HepG2 (cell line): ENCODE measurements around the gene PSMG4. TPM values are rescaled to one million over a fixed set of nuclear protein-coding genes. Genes with fewer than 3 reads are reported as not detected.

Experiments
- ATAC-seq: fragments of 200-7000 bp; cut with Tn5 transposase; 3 replicates; pipeline ENCODE4 v1.9.1; 2020; ENCODE audit warnings: mild to moderate bottlenecking, moderate library complexity
- BruUV-seq: library from RNA; stranded (reverse); fragments of 400-500 nt; replicated peaks from 2 replicates; lab custom pipeline; 2021; lab: Mats Ljungman, UMichigan
- CTCF ChIA-PET: fragments of 300-600 bp; formaldehyde crosslinking; extraction: SDS; loops from one replicate; lab custom pipeline; 2021; ENCODE audit warnings: low total read pairs, inconsistent platforms, low intra/inter-chr PET ratio; lab: Yijun Ruan, JAX
- POLR2A ChIA-PET: fragments of 350-600 bp; sonication (Branson Sonifier 250); formaldehyde crosslinking; loops from one replicate; lab custom pipeline; 2020; ENCODE audit warnings: antibody characterized with exemption, inconsistent platforms; lab: Yijun Ruan, JAX
- DNase-seq: peaks from one replicate; pipeline ENCODE4 v3.0.0-alpha.2; 2015; ENCODE audit warnings: low spot score
- FAIRE-seq: peaks from 3 replicates; lab custom pipeline; 2011; peaks lifted over from hg19 to GRCh38; lab: Jason Lieb, UNC
- H2AFZ ChIP-seq: one replicate; pipeline ENCODE4 v1.6.1; 2011; ENCODE audit warnings: low read length, inconsistent platforms
- H3K27ac ChIP-seq: fragments of 300-600 bp; 3 replicates; pipeline ENCODE4 v1.8.0; 2011; ENCODE audit warnings: mixed run types, mild to moderate bottlenecking, mixed read lengths, low read length, inconsistent platforms; ENCODE audit not compliant: insufficient read depth; ENCODE audit errors: extremely low read length
- H3K27me3 ChIP-seq, 2 experiments: fragments of 200-600 bp in 1 of 2; 2 replicates in 1 of 2; 3 replicates in 1 of 2; pipeline versions ENCODE4 v1.6.0 to v1.8.0; 2011; ENCODE audit warnings: low read length in 2 of 2, mild to moderate bottlenecking in 2 of 2, moderate library complexity in 2 of 2, inconsistent platforms in 1 of 2; ENCODE audit not compliant: insufficient read depth in 2 of 2, control insufficient read depth in 1 of 2
- H3K36me3 ChIP-seq, 2 experiments: fragments of 200-600 bp in 1 of 2; replicated peaks in 1 of 2; 2 replicates in 1 of 2; 3 replicates in 1 of 2; pipeline versions ENCODE4 v1.5.1 to v1.8.0; 2011; ENCODE audit warnings: low read length in 2 of 2, inconsistent platforms in 1 of 2; ENCODE audit not compliant: insufficient read depth in 2 of 2, control insufficient read depth in 1 of 2
- H3K4me1 ChIP-seq: 2 replicates; pipeline ENCODE4 v1.5.1; 2012; ENCODE audit warnings: low read length, inconsistent platforms; ENCODE audit not compliant: insufficient read depth
- H3K4me2 ChIP-seq: 2 replicates; pipeline ENCODE4 v1.6.0; 2011; ENCODE audit warnings: low read depth, low read length, inconsistent platforms
- H3K4me3 ChIP-seq, 3 experiments: fragments of 200-600 bp in 1 of 3; sonication (generic), shearing (Covaris generic) in 1 of 3; replicated peaks in 1 of 3; 2 replicates each; pipeline ENCODE4 v1.5.1; 2011 to 2016; ENCODE audit warnings: low read length in 3 of 3, inconsistent platforms in 2 of 3, low read depth in 2 of 3, mild to moderate bottlenecking in 2 of 3, control low read depth in 1 of 3, mixed read lengths in 1 of 3; ENCODE audit not compliant: insufficient read depth in 1 of 3
- H3K79me2 ChIP-seq: one replicate; pipeline ENCODE4 v1.6.1; 2011; ENCODE audit warnings: low read length, inconsistent platforms; ENCODE audit not compliant: insufficient read depth
- H3K9ac ChIP-seq: 2 replicates; pipeline ENCODE4 v1.6.0; 2011; ENCODE audit warnings: mild to moderate bottlenecking, low read depth, low read length, inconsistent platforms; ENCODE audit not compliant: insufficient read depth
- H3K9me3 ChIP-seq: 2 replicates; pipeline ENCODE4 v1.5.1; 2012; ENCODE audit warnings: mild to moderate bottlenecking, low read length
- H4K20me1 ChIP-seq: 2 replicates; pipeline ENCODE4 v1.6.0; 2011; ENCODE audit warnings: inconsistent platforms, mild to moderate bottlenecking, low read length, moderate library complexity; ENCODE audit not compliant: insufficient read depth
- ARID3A ChIP-seq: IDR thresholded peaks from 2 replicates; pipeline ENCODE4 v1.6.1; 2012; ENCODE audit warnings: low read depth, low read length, improper control_type of control experiment
- DR1 ChIP-seq: sonication (generic); formaldehyde crosslinking; IDR thresholded peaks from 2 replicates; pipeline ENCODE4 v1.8.0; 2021; ENCODE audit warnings: mild to moderate bottlenecking, missing genetic modification reagents, inconsistent platforms
- JDP2 ChIP-seq: sonication (generic); formaldehyde crosslinking; IDR thresholded peaks from 2 replicates; pipeline ENCODE4 v1.8.1; 2022; ENCODE audit warnings: missing genetic modification reagents, borderline replicate concordance
- PHF21A ChIP-seq: sonication (generic); formaldehyde crosslinking; IDR thresholded peaks from 2 replicates; pipeline ENCODE4 v1.5.0; 2020; ENCODE audit warnings: mild to moderate bottlenecking, missing genetic modification reagents
- POLR2G ChIP-seq: fragments of 200-400 bp; formaldehyde crosslinking; IDR thresholded peaks from 2 replicates; pipeline ENCODE4 v1.6.1; 2018; ENCODE audit warnings: mild to moderate bottlenecking, low read depth, low read length, moderate library complexity
- RFXANK ChIP-seq: IDR thresholded peaks from 2 replicates; pipeline ENCODE4 v1.6.1; 2016
- TEAD2 ChIP-seq: sonication (generic); formaldehyde crosslinking; IDR thresholded peaks from 2 replicates; pipeline ENCODE4 v1.9.0; 2021; ENCODE audit warnings: missing genetic modification reagents
- ZBTB14 ChIP-seq: sonication (generic); formaldehyde crosslinking; IDR thresholded peaks from 2 replicates; pipeline ENCODE4 v1.4.0; 2020; ENCODE audit warnings: missing genetic modification reagents
- ZBTB3 ChIP-seq: sonication (generic); formaldehyde crosslinking; IDR thresholded peaks from 2 replicates; pipeline ENCODE4 v1.4.0; 2020; ENCODE audit warnings: low read depth, mild to moderate bottlenecking, moderate library complexity, missing genetic modification reagents, borderline replicate concordance
- ZBTB43 ChIP-seq: sonication (generic); formaldehyde crosslinking; conservative IDR thresholded peaks from 2 replicates; pipeline ENCODE4 v1.4.0; 2020; ENCODE audit warnings: missing genetic modification reagents
- ZBTB7A ChIP-seq: sonication (generic); formaldehyde crosslinking; IDR thresholded peaks from 2 replicates; pipeline ENCODE4 v1.8.0; 2022; ENCODE audit warnings: mild to moderate bottlenecking, missing genetic modification reagents
- ZFP82 ChIP-seq: sonication (generic); formaldehyde crosslinking; IDR thresholded peaks from 2 replicates; pipeline ENCODE4 v1.5.1; 2020; ENCODE audit warnings: mild to moderate bottlenecking, missing genetic modification reagents, borderline replicate concordance
- ZNF136 ChIP-seq: sonication (generic); formaldehyde crosslinking; IDR thresholded peaks from 2 replicates; pipeline ENCODE4 v1.8.1; 2022; ENCODE audit warnings: low read depth, mild to moderate bottlenecking, moderate library complexity, missing genetic modification reagents
- ZNF224 ChIP-seq: sonication (generic); formaldehyde crosslinking; IDR thresholded peaks from 2 replicates; pipeline ENCODE4 v1.5.0; 2020; ENCODE audit warnings: mild to moderate bottlenecking, missing genetic modification reagents
- ZNF331 ChIP-seq: sonication (generic); formaldehyde crosslinking; IDR thresholded peaks from 2 replicates; pipeline ENCODE4 v1.4.0; 2020; ENCODE audit warnings: missing genetic modification reagents
- ZNF574 ChIP-seq: sonication (generic); formaldehyde crosslinking; IDR thresholded peaks from 2 replicates; pipeline ENCODE4 v1.4.0; 2020; ENCODE audit warnings: missing genetic modification reagents
- ZNF576 ChIP-seq: sonication (generic); formaldehyde crosslinking; IDR thresholded peaks from 2 replicates; pipeline ENCODE4 v1.4.0; 2020; ENCODE audit warnings: mild to moderate bottlenecking, missing genetic modification reagents
- ZNF619 ChIP-seq: sonication (generic); formaldehyde crosslinking; IDR thresholded peaks from 2 replicates; pipeline ENCODE4 v1.4.0; 2020; ENCODE audit warnings: mild to moderate bottlenecking, missing genetic modification reagents
- WGBS: methylation state at CpG from one replicate; pipeline ENCODE4 v1.1.6; 2017; ENCODE audit warnings: low lambda C conversion rate; 5-methylcytosine and 5-hydroxymethylcytosine counted together
- in situ Hi-C: cut with HindIII; loops from 2 replicates; pipeline ENCODE4 v1.10.0; 2017; ENCODE audit warnings: low pct_unique_long_range_greater_than_20kb; ENCODE audit not compliant: extremely low pct_ligation_motif_present
- intact Hi-C: fragments of 100-400 bp; cut with micrococcal nuclease; formaldehyde crosslinking; loops from one replicate; pipeline ENCODE4 v1.10.0; 2022; ENCODE audit not compliant: unreplicated experiment
- polyA plus RNA-seq, 8 experiments: library from polyadenylated mRNA; depleted of rRNA in 3 of 8; stranded (reverse) in 7 of 8; unstranded in 1 of 8; fragments of >200 nt; fragmentation: Illumina TruSeq in 4 of 8; extraction: Trizol in 4 of 8; gene quantifications; 2 replicates each; pipeline versions ENCODE4 v1.2.1 to v1.2.3, GENCODE V29; 2011 to 2016; ENCODE audit warnings: low read depth in 4 of 8, missing spikeins in 1 of 8, mixed read lengths in 1 of 8; ENCODE audit not compliant: insufficient read depth in 1 of 8
- total RNA-seq, 5 experiments: library from RNA; depleted of rRNA; stranded (reverse); fragments of >200 nt; fragmentation: Illumina TruSeq; extraction: Trizol; gene quantifications; 2 replicates each; pipeline ENCODE4 v1.2.3, GENCODE V29; 2016; ENCODE audit warnings: low read depth in 1 of 5

PSMG4 gene
- total and polyA plus RNA-seq, 2 of the 13 experiments (the other 11 are each of a cell fraction or from before 2014, with no cell fraction given) = 28.5 to 32.8 TPM

GRCh38 chr6:3283241-3283640 is 24.5 kb downstream of the PSMG4 start:
- Histone ChIP-seq H3K79me2 (no peaks in the 10 kb centered on the region), H3K27ac (no peak overlapping the region), H3K9ac (no peak overlapping the region), H3K4me3 (no peak overlapping the region), H3K4me1 (no peaks in the 10 kb centered on the region), H3K4me2 (no peak overlapping the region), H3K27me3 (no peaks in the 10 kb centered on the region), H3K36me3 (peaks cover 30 to 52% of the 10 kb centered on the region in 2 experiments), H4K20me1 (no peaks in the 10 kb centered on the region), H3K9me3 (no peaks in the 10 kb centered on the region), H2AFZ (no peak overlapping the region)
- in situ Hi-C loops (loop anchor here (5.0 to 25.0 kb wide), 2 partner anchors 449 to 704 kb away; no protein-coding TSS in a partner anchor), intact Hi-C loops (no loop called here)
- ATAC-seq (no peak), FAIRE-seq (no peak), DNase-seq (no peak)
- ChIA-PET POLR2A (no interaction called here), CTCF (no interaction called here)
- no TSS peak for BruUV-seq
- WGBS = 95% methylated on average over 10 of the region's 10 CpGs
- TF ChIP-seq ZFP82 = no peak
- no peak for TF ChIP-seq RFXANK (CRISPR knock-in tag)
- no peak for TF ChIP-seq PHF21A (CRISPR knock-in tag)
- no peak for TF ChIP-seq ZNF331
- TF ChIP-seq ARID3A = no peak
- no peak for TF ChIP-seq ZBTB43 (CRISPR knock-in tag)
- no peak for TF ChIP-seq ZNF224 (CRISPR knock-in tag)
- no peak for TF ChIP-seq DR1 (CRISPR knock-in tag)
- no peak for TF ChIP-seq TEAD2 (CRISPR knock-in tag)
- no peak for TF ChIP-seq ZBTB3 (CRISPR knock-in tag)
- TF ChIP-seq POLR2G = no peak
- TF ChIP-seq ZNF576 (CRISPR knock-in tag) = no peak
- TF ChIP-seq ZNF574 (CRISPR knock-in tag) = no peak
- TF ChIP-seq ZBTB14 (CRISPR knock-in tag) = no peak
- TF ChIP-seq JDP2 (CRISPR knock-in tag) = no peak
- no peak for TF ChIP-seq ZBTB7A
- no peak for TF ChIP-seq ZNF619 (CRISPR knock-in tag)
- no peak for TF ChIP-seq ZNF136 (CRISPR knock-in tag)
